NCI-H187 (cell line): ENCODE data around the gene OSTF1.

Experiments used
- DNase-seq, 2 experiments: peaks; one replicate each; lab custom pipeline; 2025; lab: John Stamatoyannopoulos, UW

The OSTF1 gene

GRCh38 chr9:75087824-75088645 is at the start of gene OSTF1, which contains the start of gene NMRK1:
OSTF1 (plus strand) TSS chr9:75088514; CDS start chr9:75088693, 179 bp downstream.
NMRK1 (minus strand) TSS chr9:75088155; CDS start chr9:75083115, 5,040 bp downstream.
- DNase-seq, result peak; percentile 79 to 85

- no peak for DNase-seq
These were observed 49.3 kb upstream of the OSTF1 start for GRCh38 chr9:75039009-75039408.

GRCh38 chr9:75039801-75040200 is 48.5 kb upstream of the OSTF1 start:
- DNase-seq, result no peak

GRCh38 chr9:75041041-75041440 is 47.3 kb upstream of the OSTF1 start:
- DNase-seq, result no peak

- no peak for DNase-seq
These were observed 41.5 kb upstream of the OSTF1 start for GRCh38 chr9:75046725-75047345.

- DNase-seq, result no peak
These were observed 40.8 kb upstream of the OSTF1 start for GRCh38 chr9:75047506-75047905.

- DNase-seq, result no peak
These were observed 37.0 kb upstream of the OSTF1 start for GRCh38 chr9:75051285-75051684.

- no peak for DNase-seq
These were observed 34.4 kb upstream of the OSTF1 start for GRCh38 chr9:75053869-75054268.

- DNase-seq, result no peak
These were observed 33.8 kb upstream of the OSTF1 start for GRCh38 chr9:75054368-75055001.

GRCh38 chr9:75061169-75061568 is 27.1 kb upstream of the OSTF1 start:
- DNase-seq, result no peak

- DNase-seq, result no peak
These were observed 24.6 kb upstream of the OSTF1 start for GRCh38 chr9:75063556-75064305.

- no peak for DNase-seq
These were observed 23.8 kb upstream of the OSTF1 start for GRCh38 chr9:75064307-75065025.

GRCh38 chr9:75065510-75065909 is 22.8 kb upstream of the OSTF1 start:
- DNase-seq, result no peak

- DNase-seq, result no peak
These were observed 20.4 kb upstream of the OSTF1 start for GRCh38 chr9:75067894-75068293.

GRCh38 chr9:75069171-75069570 is 19.1 kb upstream of the OSTF1 start:
- DNase-seq, result no peak

GRCh38 chr9:75071530-75072122 is 16.7 kb upstream of the OSTF1 start:
- no peak for DNase-seq

- no peak for DNase-seq
These were observed 15.4 kb upstream of the OSTF1 start for GRCh38 chr9:75072895-75073294.

- DNase-seq, result no peak
These were observed 6.7 kb upstream of the OSTF1 start for GRCh38 chr9:75081632-75082031.

- DNase-seq, result no peak
These were observed 4.9 kb upstream of the OSTF1 start for GRCh38 chr9:75083188-75083970.

- DNase-seq, result no peak
These were observed 4.1 kb upstream of the OSTF1 start for GRCh38 chr9:75084081-75084672.
